HG02840 (cell line): ENCODE measurements around the gene CELF5.
"Not testable (repeated sequence)": the region's sequence is repeated elsewhere in the genome, so short reads cannot be mapped to it uniquely, and the experiment has no call there.

Experiments used
- ATAC-seq: cut with Tn5 transposase; IDR thresholded peaks from one replicate; pipeline ENCODE4 v1.9.1; 2021; ENCODE audit warnings: mild to moderate bottlenecking, moderate library complexity, moderate number of reproducible peaks; ENCODE audit not compliant: unreplicated experiment, low FRiP score

Gene CELF5

GRCh38 chr19:3335431-3336350 lies 111.2 kb downstream of the CELF5 start:
- no peak for ATAC-seq

DNA sequence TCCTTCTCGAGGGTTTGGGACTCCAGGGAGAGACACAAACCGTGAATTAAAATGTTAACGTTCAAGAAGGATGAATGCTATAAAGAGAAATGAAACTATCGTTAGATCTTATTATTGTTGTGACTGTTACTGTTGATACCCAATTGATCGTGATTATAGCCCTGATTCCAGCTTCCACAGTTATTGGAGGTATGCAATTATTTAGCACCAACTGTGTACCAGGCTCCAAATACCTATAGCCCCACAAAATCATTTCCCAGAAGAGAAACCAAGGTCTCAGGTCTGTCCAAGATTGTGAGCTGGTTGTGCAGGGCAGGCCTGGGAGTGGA lies 111.9 kb downstream of the CELF5 start:
- no peak for ATAC-seq

DNA sequence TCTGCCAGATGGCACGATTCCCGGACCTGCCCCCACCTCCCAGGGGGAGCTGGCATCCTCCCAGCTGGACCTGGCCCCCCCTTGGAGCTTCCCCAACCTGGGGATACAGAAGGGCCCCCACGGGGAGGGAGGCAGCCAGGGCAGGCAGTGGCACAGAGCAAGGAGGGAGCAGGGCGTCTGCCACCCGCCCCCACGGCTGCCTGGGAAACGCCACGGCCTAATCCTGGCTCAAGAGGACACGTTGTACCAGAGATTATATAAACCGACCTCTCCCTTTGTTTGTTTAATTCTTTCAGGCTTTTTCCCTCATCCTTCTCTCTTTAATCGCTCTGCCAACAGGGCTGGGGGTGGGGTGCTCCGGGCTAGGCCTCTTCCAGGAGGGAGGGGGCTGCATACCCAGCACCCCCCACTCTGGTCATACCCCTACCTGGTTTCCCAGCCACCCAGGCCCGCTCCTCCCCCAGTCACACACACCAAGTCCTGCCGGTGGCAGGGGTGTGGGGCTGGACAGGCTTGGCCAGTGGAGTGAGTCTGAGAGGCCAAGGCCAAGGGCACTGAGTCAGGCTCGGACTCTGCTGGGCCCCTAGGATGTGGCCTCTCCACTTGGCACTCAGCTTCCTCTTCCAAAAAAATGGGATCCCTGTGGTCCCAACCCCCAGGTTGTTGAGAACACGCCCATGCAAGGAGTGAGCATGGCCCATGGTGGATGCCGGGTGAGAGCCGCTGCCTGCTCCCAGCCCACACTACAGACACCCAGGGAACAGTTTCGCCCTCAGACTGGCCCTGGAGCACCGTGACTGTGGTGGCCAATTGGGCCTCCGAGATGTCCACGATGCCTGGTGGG lies 112.4 kb downstream of the CELF5 start:
- ATAC-seq, result no peak

DNA sequence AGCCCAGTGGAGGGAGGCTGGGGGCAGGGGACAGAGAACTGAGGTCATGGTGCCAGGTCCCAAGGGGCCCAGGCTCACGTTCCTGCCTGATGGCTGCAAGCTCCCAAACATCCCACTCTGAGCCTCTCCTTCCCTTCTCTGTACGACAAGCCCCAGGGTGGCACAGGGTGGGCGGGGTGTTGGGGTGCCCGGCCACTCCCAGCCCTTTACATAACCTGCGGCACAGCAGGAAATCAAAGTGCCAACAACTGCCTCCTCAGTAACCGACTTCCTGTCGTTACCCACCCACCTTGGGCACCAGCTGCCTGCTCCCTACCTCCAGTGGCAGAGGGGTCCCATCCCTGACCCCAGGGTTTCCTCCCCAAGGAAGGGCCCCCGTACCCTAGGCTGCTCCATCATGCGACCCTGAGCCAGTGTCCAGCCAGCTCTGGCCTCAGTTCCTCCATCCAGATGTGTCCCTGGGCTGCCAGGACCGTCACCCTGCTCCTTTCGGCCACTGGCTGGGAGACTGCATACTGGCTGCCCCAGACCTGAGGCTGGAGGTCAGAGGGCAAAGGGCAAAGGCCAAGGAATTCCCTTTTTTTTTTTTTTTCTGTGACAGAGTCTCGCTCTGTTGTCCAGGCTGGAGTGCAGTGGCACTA lies 114.2 kb downstream of the CELF5 start:
- no peak for ATAC-seq

DNA sequence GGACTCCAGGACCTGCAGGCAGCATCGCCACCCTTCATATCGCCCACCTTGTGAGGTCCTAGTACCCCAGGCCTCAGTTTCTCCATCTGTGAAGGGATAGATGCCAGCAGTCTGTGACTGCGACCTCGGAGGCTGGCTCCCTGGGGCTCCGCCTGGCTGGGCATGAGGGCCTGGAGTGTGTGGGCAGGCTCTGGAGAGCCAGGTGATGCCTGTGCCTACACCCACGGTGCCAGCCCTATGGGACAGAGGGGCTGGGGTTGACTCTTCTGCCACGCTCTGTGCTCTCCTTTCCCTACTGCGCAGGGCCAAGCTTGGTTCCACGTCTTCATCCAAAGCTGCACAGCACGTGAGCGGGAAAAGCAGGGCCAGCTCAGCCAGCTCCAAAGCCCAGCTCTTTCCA lies 115.9 kb downstream of the CELF5 start:
- ATAC-seq, result no peak

DNA sequence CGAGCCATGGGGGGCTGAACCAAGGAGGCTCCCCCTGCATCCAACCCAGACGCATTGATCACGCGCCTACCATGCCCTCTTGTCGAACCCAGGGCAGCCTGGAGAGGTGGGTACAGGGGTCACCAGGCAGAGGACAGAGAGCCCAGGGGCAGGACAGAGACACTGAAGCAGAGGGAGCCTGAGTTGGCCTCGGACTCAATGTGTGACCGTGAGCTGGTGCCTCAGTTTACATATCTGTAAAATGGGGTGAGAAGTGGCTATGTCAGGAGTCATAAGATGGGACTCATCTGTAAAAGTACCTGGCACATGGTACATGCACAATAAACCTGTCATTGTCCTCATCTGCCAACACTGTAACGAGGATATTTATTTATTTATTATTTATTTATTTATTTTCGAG lies 117.8 kb downstream of the CELF5 start:
- ATAC-seq, result no peak

DNA sequence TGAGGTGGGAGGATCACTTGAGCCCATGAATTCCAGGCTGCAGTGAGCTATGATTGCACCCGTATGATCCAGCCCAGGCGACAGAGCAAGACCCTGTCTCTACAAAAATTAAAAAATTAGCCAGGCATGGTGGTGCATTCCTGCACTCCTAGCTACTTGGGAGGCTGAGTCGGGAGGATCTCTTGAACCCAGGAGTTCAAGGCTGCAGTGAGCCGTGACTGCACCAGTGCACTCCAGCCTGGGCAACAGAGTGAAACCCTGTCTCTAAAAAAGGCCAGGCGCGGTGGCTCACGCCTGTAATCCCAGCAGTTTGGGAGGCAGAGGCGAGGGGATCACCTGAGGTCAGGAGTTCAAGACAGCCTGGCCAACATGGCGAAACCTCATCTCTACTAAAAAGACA lies 118.5 kb downstream of the CELF5 start:
- not testable (repeated sequence) for ATAC-seq

DNA sequence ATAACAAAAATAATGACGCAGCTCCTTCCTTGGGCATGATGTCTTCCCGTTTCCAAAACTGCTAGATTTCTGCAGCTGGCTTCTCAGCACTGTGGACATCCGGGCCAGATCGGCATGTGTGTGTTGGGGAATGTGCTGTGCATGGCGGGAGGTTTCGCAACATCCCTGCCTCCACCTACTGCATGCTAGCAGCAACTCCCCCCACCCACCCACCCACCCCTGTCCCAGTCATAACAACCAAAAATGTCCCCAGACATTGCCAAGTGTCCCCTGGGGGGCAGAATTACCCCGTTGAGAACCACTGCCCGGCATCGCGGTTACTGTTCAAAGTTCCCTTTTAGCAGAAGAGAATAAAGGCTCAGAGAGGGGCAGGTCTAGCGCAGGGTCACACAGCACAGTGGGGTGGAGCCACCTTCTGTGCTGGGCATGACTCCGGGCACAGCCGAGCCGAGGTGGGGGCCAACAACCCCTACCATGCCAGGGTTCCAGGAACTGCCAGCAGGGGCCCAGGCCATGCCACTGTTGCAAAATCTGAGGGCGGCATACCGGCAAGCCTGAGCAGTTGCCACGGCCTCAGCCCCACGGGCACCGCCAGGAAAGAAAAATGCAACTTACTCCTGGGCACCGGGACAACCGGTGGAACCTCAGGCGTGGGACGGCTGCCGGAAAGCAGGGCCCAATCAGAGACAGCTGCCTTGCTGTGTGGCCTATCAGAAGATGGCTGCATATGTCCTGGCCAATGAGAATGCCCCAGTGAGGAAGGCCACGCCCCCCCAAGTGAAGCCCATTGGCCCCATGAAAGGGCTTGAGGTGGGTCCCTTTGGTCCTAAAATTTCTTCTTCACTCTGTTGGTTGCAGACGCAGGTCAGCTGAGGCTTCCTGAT lies 119.4 kb downstream of the CELF5 start:
- no peak for ATAC-seq

DNA sequence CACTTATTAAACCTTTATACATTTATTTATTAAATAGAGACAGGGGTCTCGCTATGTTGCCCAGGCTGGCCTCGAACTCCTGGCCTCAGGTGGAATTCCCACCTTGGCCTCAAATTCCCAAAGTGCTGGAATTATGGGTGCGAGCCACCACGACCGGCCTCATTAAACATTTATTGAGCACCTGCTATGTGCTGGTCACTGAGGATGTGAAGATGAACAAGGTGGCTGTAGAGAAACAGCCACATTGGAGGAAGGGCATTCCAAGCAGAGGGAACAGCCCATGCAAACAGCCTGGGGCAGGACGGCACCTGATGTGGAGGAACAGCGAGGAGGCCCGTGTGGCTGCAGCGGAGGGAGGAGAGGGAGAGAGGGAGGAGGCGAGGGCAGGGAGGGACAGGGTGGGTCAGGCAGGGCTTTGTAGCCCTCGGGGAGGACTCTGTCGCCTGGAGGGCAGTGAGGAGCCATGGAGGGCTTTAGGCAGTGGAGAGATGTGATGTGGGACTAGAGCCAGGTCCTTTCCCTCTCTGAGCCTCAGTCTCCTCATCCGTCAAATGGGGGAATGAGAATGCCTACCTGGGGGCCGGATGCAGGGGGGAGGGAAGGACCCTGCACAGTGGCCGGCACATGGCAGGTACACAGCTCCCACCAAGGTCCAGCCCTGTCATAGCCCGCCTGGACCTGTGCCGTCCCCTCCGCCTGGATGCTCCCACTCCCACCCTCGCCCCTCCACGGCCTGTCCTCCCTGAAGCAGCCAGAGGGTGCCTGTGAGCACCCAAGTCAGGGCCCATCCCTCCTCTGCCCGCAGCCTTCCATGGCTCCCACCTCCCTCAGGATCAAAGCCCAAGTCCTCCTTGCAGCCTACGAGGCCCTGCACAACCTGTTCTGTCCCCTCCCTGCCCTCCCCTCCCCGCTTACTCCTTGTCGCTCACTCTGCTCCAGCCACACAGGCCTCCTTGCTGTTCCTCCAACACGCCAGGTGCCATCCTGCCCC lies 120.4 kb downstream of the CELF5 start:
- no peak for ATAC-seq

DNA sequence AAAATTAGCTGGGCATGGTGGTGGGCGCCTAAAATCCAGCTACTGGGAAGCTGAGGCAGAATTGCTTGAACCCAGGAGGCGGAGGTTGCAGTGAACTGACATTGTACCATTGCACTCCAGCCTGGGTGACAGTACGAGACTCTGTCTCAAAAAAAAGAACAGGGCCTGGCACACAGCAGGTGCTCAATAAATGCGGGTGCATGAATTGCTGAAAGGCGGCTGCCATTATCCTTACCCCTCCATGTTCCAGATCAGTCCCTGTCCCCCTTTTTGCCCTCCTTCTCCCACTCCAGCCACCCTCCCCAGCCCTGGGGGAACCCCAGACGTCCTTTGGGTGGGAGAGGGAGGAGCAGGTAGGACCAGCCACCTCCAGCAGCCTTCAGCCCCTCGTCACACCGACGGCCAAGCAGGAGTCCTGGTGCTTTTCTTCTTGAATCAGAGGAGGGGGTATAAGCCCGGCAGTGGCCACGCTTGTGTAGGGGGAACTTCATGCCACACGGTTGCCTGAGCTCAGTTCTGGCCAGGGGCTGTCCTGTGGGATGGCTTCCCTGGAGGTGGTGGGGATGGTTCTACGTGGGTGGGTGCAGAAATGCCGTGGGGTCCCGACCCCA lies 121.5 kb downstream of the CELF5 start:
- ATAC-seq, result no peak
